RKO (cell line): ENCODE measurements around the gene GABRR3.

Source experiments
- DNase-seq: peaks from one replicate; pipeline ENCODE4 v3.0.0-alpha.2; 2016; ENCODE audit warnings: low spot score

The GABRR3 gene

GRCh38 chr3:97988784-97989568 lies 46.1 kb downstream of the GABRR3 start:
- no peak for DNase-seq

- DNase-seq: no peak
These were observed 47.8 kb downstream of the GABRR3 start for GRCh38 chr3:97987306-97987705.

DNA sequence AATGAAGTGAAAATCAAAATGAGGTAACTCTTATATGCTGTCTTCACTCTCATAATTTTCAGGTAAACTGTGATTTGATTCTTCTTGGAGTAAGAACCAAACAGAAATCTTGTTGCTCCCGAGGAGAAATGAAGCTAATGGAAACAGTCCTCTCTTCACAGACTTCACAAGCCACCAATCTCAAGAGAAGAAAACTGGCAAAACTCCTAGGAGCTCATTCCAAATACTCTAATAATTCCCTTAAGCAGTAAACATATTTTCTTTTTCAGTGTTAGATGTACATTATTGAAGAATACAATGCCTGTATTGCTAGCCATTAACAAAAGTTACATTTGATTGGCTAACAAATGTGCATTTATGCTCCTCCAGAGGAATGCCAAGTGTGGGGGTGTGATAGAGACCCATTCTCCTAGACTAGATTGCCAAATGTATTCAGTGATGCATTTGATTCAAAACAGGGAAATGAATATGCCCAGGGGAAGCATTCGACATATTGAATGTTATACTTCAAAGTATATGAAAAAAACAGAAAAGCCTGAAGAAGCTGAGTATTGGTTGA lies 51.1 kb downstream of the GABRR3 start:
- no peak for DNase-seq

GRCh38 chr3:97981886-97982285 lies 53.2 kb downstream of the GABRR3 start:
- no peak for DNase-seq

- no peak for DNase-seq
These were observed 55.5 kb downstream of the GABRR3 start for GRCh38 chr3:97979610-97980009.

GRCh38 chr3:97975466-97975865 lies 59.6 kb downstream of the GABRR3 start:
- DNase-seq: no peak

- DNase-seq: no peak
These were observed 60.1 kb downstream of the GABRR3 start for GRCh38 chr3:97974996-97975395.

- DNase-seq: no peak
These were observed 62.1 kb downstream of the GABRR3 start for GRCh38 chr3:97972976-97973375.

- DNase-seq: peak; percentile 82
These were observed 63.2 kb downstream of the GABRR3 start, which contains the start of gene RIOX2 for GRCh38 chr3:97971679-97972567. Gene RIOX2 (minus strand): TSS chr3:97972431. CDS start chr3:97967593, 4,838 bp downstream.

- DNase-seq: no peak
These were observed 64.0 kb downstream of the GABRR3 start for GRCh38 chr3:97970956-97971620.

DNA sequence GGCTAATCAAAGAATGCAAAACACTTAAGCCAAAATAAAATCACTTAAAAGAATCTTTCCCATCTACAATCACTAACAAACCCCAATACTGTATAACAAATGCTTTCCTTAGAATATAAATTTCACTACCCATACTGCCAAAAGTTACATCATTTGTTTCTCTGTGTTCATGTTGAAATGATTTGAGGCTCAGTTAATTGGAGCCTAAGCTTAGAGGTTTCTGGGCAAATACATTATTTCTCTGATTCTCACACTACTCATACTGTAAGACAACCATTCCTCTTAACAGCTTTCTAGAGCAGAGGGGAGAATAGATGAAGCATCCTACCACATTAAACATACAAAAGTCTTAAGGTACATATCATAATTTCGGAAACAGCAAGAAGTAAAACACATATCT lies 65.0 kb downstream of the GABRR3 start:
- DNase-seq: no peak

- DNase-seq: no peak
These were observed 65.6 kb downstream of the GABRR3 start for GRCh38 chr3:97969541-97969940.

GRCh38 chr3:97968376-97968775 lies 66.7 kb downstream of the GABRR3 start:
- no peak for DNase-seq

DNA sequence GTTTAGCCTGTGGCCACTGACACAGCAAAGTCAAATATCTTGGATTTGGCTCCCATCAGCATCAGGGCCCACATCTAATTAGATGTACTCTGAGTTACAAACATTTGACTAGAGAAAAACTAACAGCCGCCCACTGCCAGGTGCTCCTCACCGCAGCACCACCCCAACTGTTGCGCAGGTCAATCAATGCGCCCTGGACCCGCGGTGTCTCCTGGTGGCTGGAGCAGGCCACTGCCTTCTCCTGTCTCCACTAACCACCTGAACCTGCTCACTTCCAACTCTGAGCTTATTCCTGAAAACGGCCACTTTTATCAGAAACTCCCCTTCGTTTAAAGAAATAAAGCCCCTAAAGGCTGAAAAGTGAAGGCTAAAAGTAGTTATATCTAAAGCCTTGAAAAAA lies 67.1 kb downstream of the GABRR3 start:
- no peak for DNase-seq

DNA sequence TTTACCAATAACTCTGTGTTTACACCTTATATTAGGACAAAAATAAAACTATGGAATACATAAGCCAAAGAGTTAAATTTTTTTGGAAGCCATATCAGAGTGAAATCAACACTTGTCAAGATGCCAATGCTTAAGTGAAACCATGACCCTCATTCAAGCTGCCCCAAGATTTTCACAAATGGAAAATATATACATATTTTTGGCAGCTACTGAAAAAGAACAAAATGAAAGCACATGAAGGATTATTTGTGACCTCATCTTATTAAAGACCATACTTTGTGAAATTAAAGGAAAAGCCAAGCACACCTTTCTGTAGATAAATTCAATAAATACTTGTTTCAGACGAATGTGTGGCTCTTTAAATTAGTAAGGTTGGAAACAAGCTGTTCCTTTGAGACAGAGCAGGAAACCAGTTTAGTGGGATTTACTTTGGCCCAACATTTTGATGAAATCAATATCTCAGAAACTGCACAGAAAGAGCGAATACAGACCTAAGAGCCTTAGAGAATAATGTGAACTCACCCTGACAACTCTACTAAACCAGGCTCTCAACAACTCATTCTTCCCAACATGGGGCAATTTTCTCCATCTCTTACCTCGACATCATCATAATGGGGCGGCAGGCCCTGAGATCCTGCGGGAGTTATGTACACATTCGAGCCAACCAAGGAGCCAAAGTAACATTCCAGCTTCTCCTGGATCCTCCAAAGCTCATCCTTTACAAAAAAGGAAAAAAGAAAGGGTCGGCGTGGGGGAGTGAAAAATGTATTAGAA lies 73.9 kb downstream of the GABRR3 start:
- DNase-seq: no peak

- no peak for DNase-seq
These were observed 74.6 kb downstream of the GABRR3 start for GRCh38 chr3:97960551-97960950.

DNA sequence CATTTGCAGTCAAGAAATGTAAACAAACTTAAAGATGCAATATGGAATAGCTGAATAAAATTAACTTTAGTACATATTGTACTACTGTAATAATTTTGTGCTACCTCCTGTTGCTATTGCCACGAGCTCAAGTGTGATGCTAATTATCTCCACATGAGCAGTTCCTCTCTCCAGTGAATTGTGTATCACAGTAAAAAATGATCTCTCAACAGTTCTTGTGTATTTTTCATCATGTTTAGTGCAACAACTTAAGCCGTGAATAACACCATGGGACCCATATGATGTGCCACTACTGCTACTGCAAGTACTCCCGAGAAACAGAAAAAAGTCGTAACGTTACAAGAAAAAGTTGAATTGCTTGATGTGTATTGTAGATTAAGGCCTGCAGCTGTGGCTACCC lies 75.2 kb downstream of the GABRR3 start:
- DNase-seq: no peak

GRCh38 chr3:97958796-97959195 lies 76.3 kb downstream of the GABRR3 start:
- DNase-seq: no peak

DNA sequence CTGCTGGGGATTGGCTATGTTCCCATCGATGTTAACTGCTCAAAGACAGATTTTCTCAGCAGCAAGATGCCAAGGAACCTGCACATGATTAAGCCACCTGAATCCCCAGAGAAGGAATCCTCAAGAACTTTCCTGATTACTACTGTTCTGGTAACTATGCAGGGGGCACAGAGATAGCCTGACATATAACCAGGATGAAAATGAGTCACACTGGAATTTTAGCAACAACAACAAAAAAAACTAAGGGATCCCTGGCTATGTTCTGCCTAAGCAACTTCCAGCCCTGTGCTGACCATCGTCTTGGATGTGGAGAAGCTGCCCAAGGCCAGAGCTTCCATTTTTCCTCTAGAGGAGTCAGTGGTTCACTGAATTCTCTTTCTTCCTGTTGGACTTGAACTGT lies 76.7 kb downstream of the GABRR3 start:
- DNase-seq: no peak

GRCh38 chr3:97957617-97958311 lies 77.4 kb downstream of the GABRR3 start:
- no peak for DNase-seq

DNA sequence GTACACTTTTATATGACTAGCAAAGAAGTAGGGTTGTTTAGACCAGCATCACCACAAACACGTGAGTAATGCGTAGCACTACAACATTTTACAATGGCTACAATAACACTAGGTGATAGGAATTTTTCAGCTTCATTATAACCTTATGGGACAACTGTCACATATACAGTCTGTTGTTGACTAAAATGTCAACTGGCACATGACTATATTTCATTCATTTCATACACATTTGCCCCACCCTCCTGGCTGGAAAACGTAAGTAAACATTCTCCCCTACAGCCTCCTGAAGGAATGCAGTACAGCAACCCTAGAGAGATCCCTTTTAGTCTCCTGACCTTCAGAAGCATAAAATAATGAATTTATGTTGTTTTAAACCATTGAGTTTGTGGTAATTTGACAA lies 79.1 kb downstream of the GABRR3 start:
- no peak for DNase-seq
